PC-3 (cell line): ENCODE results near the gene BTG4. TPM values are rescaled to one million over a fixed set of nuclear protein-coding genes. Genes with fewer than 3 reads are reported as not detected.

Experiments used
- ATAC-seq: fragments of 200-7000 bp; cut with Tn5 transposase; 2 replicates; pipeline ENCODE4 v1.9.1; 2020; ENCODE audit warnings: mild to moderate bottlenecking, moderate library complexity
- Bru-seq: library from RNA; stranded (reverse); fragments of 400-500 nt; gene quantifications from one replicate; lab custom pipeline; 2021; lab: Mats Ljungman, UMichigan
- BruChase-seq, 2 experiments: library from RNA; stranded (reverse); fragments of 400-500 nt; gene quantifications; one replicate each; lab custom pipeline; 2021; lab: Mats Ljungman, UMichigan
- BruUV-seq: library from RNA; stranded (reverse); fragments of 400-500 nt; replicated peaks from 2 replicates; lab custom pipeline; 2021; lab: Mats Ljungman, UMichigan
- CTCF ChIA-PET: fragments of 300-600 bp; sonication (Branson Sonifier 250); formaldehyde crosslinking; loops from one replicate; lab custom pipeline; 2022; ENCODE audit warnings: antibody characterized with exemption; lab: Charles Lee
- POLR2A ChIA-PET: fragments of 300-600 bp; sonication (Branson Sonifier 250); formaldehyde crosslinking; loops from one replicate; lab custom pipeline; 2022; ENCODE audit warnings: antibody characterized with exemption; ENCODE audit not compliant: unreplicated experiment; lab: Charles Lee
- DNase-seq: peaks from one replicate; pipeline ENCODE4 v3.0.0-alpha.2; 2015
- H2AFZ ChIP-seq: fragments of 300-600 bp; sonication (generic); 2 replicates; pipeline ENCODE4 v1.6.0; 2016; ENCODE audit warnings: antibody characterized with exemption, low read length
- H3F3A ChIP-seq: fragments of 300-600 bp; sonication (generic); one replicate; pipeline ENCODE4 v1.6.0; 2017; ENCODE audit warnings: antibody characterized with exemption, low read length, control low read depth, mild to moderate bottlenecking; ENCODE audit not compliant: unreplicated experiment
- H3K27ac ChIP-seq: fragments of 300-600 bp; sonication (generic); 2 replicates; pipeline ENCODE4 v1.5.1; 2016; ENCODE audit warnings: mild to moderate bottlenecking, low read length
- H3K27me3 ChIP-seq: fragments of 300-600 bp; sonication (generic); 2 replicates; pipeline ENCODE4 v1.6.1; 2016; ENCODE audit warnings: low read length, mixed read lengths
- H3K36me3 ChIP-seq: fragments of 300-600 bp; sonication (generic); 2 replicates; pipeline ENCODE4 v1.6.1; 2016; ENCODE audit warnings: low read depth, mixed run types, low read length, mixed read lengths
- H3K4me1 ChIP-seq: fragments of 300-600 bp; sonication (generic); 2 replicates; pipeline ENCODE4 v1.5.1; 2016; ENCODE audit warnings: low read length; ENCODE audit not compliant: insufficient read depth
- H3K4me2 ChIP-seq: fragments of 300-600 bp; sonication (generic); 2 replicates; pipeline ENCODE4 v1.6.0; 2016; ENCODE audit warnings: low read length
- H3K4me3 ChIP-seq: fragments of 300-600 bp; sonication (generic); 2 replicates; pipeline ENCODE4 v1.5.1; 2016; ENCODE audit warnings: mild to moderate bottlenecking, low read length, mixed read lengths
- H3K79me2 ChIP-seq: fragments of 300-600 bp; sonication (generic); 2 replicates; pipeline ENCODE4 v1.6.1; 2017; ENCODE audit warnings: low read length, mixed read lengths
- H3K9ac ChIP-seq: fragments of 300-600 bp; sonication (generic); 2 replicates; pipeline ENCODE4 v1.6.0; 2016; ENCODE audit warnings: mild to moderate bottlenecking, low read length
- H3K9me2 ChIP-seq: fragments of 300-600 bp; sonication (generic); replicated peaks from 2 replicates; pipeline ENCODE4 v1.6.1; 2016; ENCODE audit warnings: mixed run types, low read length, mixed read lengths
- H3K9me3 ChIP-seq: fragments of 300-600 bp; sonication (generic); 2 replicates; pipeline ENCODE4 v1.6.1; 2016; ENCODE audit warnings: low read length, mixed read lengths
- H4K20me1 ChIP-seq: fragments of 300-600 bp; sonication (generic); 2 replicates; pipeline ENCODE4 v1.6.1; 2016; ENCODE audit warnings: low read length, mixed read lengths
- CTCF ChIP-seq: fragments of 300-600 bp; sonication (generic); conservative IDR thresholded peaks from 2 replicates; pipeline ENCODE4 v1.5.1; 2017; ENCODE audit warnings: antibody characterized with exemption, low read depth, mild to moderate bottlenecking, low read length
- EZH2 ChIP-seq: fragments of 300-600 bp; sonication (generic); IDR thresholded peaks from one replicate; pipeline ENCODE4 v1.6.1; 2017; ENCODE audit warnings: antibody characterized with exemption, mild to moderate bottlenecking, low read length; ENCODE audit not compliant: unreplicated experiment
- EZH2phosphoT487 ChIP-seq: fragments of 300-600 bp; sonication (generic); IDR thresholded peaks from 2 replicates; pipeline ENCODE4 v1.6.1; 2018; ENCODE audit warnings: mild to moderate bottlenecking, antibody characterized with exemption, low read length, borderline replicate concordance
- intact Hi-C: fragments of 100-400 bp; cut with micrococcal nuclease; formaldehyde crosslinking; loops from 2 replicates; pipeline ENCODE4 v1.9.0; 2023
- long read RNA-seq: library from polyadenylated mRNA; unstranded; transcript quantifications from one replicate; pipeline ENCODE4 v2.0.0, GENCODE V29; 2021; ENCODE audit not compliant: unreplicated experiment
- total RNA-seq: library from RNA; depleted of rRNA; stranded (reverse); fragments of >200 nt; gene quantifications from 2 replicates; pipeline ENCODE4 v1.2.3, GENCODE V29; 2014; rRNA removed

Gene BTG4
- not detected in 2 replicates for total RNA-seq
- Bru-seq, nascent RNA = percentile 8 among the genes with signal in this experiment
- BruChase-seq, experiment 1, labeled RNA remaining after a 6-hour chase = percentile 16 among the genes with signal in this experiment
- percentile 20 among the genes with signal in this experiment for BruChase-seq, experiment 2, labeled RNA remaining after a 2-hour chase
- long read RNA-seq = 0 reads

GRCh38 chr11:111512296-111513239, at the start of gene BTG4:
TSS of gene BTG4 (minus strand) at chr11:111512386. CDS start at chr11:111498776, 13,610 bp downstream.
- ChIA-PET CTCF (no interaction called here), POLR2A (no interaction called here)
- no TSS peak for BruUV-seq
- H3K4me2 ChIP-seq = no peak within 1 kb of the TSS
- no peak for DNase-seq
- no peak for TF ChIP-seq EZH2phosphoT487
- no peak for TF ChIP-seq EZH2
- TF ChIP-seq CTCF = no peak
- no peak for ATAC-seq
- no peak within 1 kb of the TSS for H3K9ac ChIP-seq
- H3F3A ChIP-seq = no peaks in the 10 kb centered on the region
- H3K27ac ChIP-seq = no peak within 1 kb of the TSS
- H3K9me3 ChIP-seq = no peaks in the 10 kb centered on the region
- H3K27me3 ChIP-seq = no peaks in the 10 kb centered on the region
- no peak within 1 kb of the TSS for H3K4me3 ChIP-seq
- H3K4me1 ChIP-seq = no peaks in the 10 kb centered on the region
- H4K20me1 ChIP-seq = no peaks in the 10 kb centered on the region
- 0 out of 2 replicates have a peak, but pooled peaks cover 2% of the 10 kb centered on the region for H3K9me2 ChIP-seq
- no peaks in the 10 kb centered on the region for H3K36me3 ChIP-seq
- intact Hi-C loops = no loop called here
- no peaks in the 10 kb centered on the region for H3K79me2 ChIP-seq
- H2AFZ ChIP-seq = no peak within 1 kb of the TSS

GRCh38 chr11:111561791-111562325, 49.7 kb upstream of the BTG4 start:
- H3K4me2 ChIP-seq = peak overlapping the region; percentile 78
- peak overlapping the region; percentile 96 for H3K27ac ChIP-seq
- intact Hi-C loops = loop anchor here (1.0 kb wide), 1 partner anchor 31 kb away; no protein-coding TSS in a partner anchor
- DNase-seq (peak; percentile 96), ATAC-seq (peak; percentile 71)
- peak overlapping the region; percentile 12 for H2AFZ ChIP-seq
- peak overlapping the region; percentile 34 for H3K4me3 ChIP-seq
- H3K4me1 ChIP-seq = peaks cover 60% of the 10 kb centered on the region
- BruUV-seq = no TSS peak
- no peaks in the 10 kb centered on the region for H4K20me1 ChIP-seq
- H3K9me2 ChIP-seq = no peaks in the 10 kb centered on the region
- H3K9ac ChIP-seq = peak overlapping the region; percentile 73
- ChIA-PET POLR2A (interaction anchor here (0.5 to 0.6 kb wide), 3 partner anchors 22 to 203 kb away, joined by 3 to 7 read pairs (median 3); no protein-coding TSS in a partner anchor), CTCF (interaction anchor here (0.5 to 1.1 kb wide), 3 partner anchors 107 to 290 kb away, joined by 3 to 4 read pairs (median 3); no protein-coding TSS in a partner anchor)
- no peaks in the 10 kb centered on the region for H3K79me2 ChIP-seq
- H3K9me3 ChIP-seq = no peaks in the 10 kb centered on the region
- no peaks in the 10 kb centered on the region for H3K27me3 ChIP-seq
- no peak for TF ChIP-seq CTCF
- no peak for TF ChIP-seq EZH2phosphoT487
- TF ChIP-seq EZH2 = no peak
- no peaks in the 10 kb centered on the region for H3K36me3 ChIP-seq
- H3F3A ChIP-seq = peaks cover 34% of the 10 kb centered on the region
